K562 (cell line): ENCODE data around the gene IFT81. TPM values are rescaled to one million over a fixed set of nuclear protein-coding genes. Genes with fewer than 3 reads are reported as not detected.

Source experiments
- BCOR ChIP-seq: fragments of 450-650 bp; IDR thresholded peaks from 2 replicates; pipeline ENCODE4 v1.6.1; 2016
- CHCHD3 ChIP-seq: fragments of 250-450 bp; sonication (Bioruptor Pico); IDR thresholded peaks from 2 replicates; pipeline ENCODE4 v2.1.2; 2022; ENCODE audit warnings: mild to moderate bottlenecking
- CTCF ChIP-seq, 3 experiments: IDR thresholded peaks in 2 of 3; conservative IDR thresholded peaks in 1 of 3; 2 replicates each; pipeline ENCODE4 v1.5.1; 2011 to 2012; ENCODE audit warnings: low read length in 3 of 3, mild to moderate bottlenecking in 3 of 3, control low read depth in 2 of 3, improper control_type of control experiment in 1 of 3, inconsistent platforms in 1 of 3, low read depth in 1 of 3, mixed read lengths in 1 of 3, moderate library complexity in 1 of 3; ENCODE audit not compliant: insufficient read depth in 2 of 3
- DNMT1 ChIP-seq: fragments of 450-650 bp; IDR thresholded peaks from 2 replicates; pipeline ENCODE4 v1.6.1; 2016; ENCODE audit warnings: antibody characterized with exemption, mild to moderate bottlenecking
- EP400 ChIP-seq: fragments of 450-650 bp; IDR thresholded peaks from 2 replicates; pipeline ENCODE4 v1.6.1; 2017; ENCODE audit warnings: antibody characterized with exemption, mild to moderate bottlenecking, moderate library complexity
- FOXK2 ChIP-seq, 2 experiments: fragments of 450-650 bp; IDR thresholded peaks in 1 of 2; conservative IDR thresholded peaks in 1 of 2; 2 replicates each; pipeline ENCODE4 v1.6.1; 2016; ENCODE audit warnings: low read depth in 2 of 2, mild to moderate bottlenecking in 1 of 2
- GATAD2A ChIP-seq: fragments of 450-650 bp; IDR thresholded peaks from 2 replicates; pipeline ENCODE4 v1.6.1; 2017
- LEF1 ChIP-seq: fragments of 450-650 bp; IDR thresholded peaks from 2 replicates; pipeline ENCODE4 v1.6.1; 2016; ENCODE audit warnings: mild to moderate bottlenecking
- MAFG ChIP-seq: fragments of 450-650 bp; conservative IDR thresholded peaks from 2 replicates; pipeline ENCODE4 v1.6.1; 2016; ENCODE audit warnings: missing genetic modification characterization, missing compliant biosample characterization
- MYBL2 ChIP-seq, 2 experiments: fragments of 450-650 bp in 1 of 2; sonication (generic) in 1 of 2; formaldehyde crosslinking in 1 of 2; IDR thresholded peaks; 2 replicates each; pipeline versions ENCODE4 v1.6.1 to v1.8.1; 2017 to 2022; ENCODE audit warnings: borderline replicate concordance in 1 of 2, inconsistent platforms in 1 of 2, low read depth in 1 of 2, mild to moderate bottlenecking in 1 of 2, missing genetic modification reagents in 1 of 2, moderate library complexity in 1 of 2
- RBM17 ChIP-seq: fragments of 200-400 bp; formaldehyde crosslinking; IDR thresholded peaks from 2 replicates; pipeline ENCODE4 v1.6.1; 2017; ENCODE audit warnings: low read depth, mild to moderate bottlenecking, low read length, borderline replicate concordance
- SFPQ ChIP-seq: fragments of 200-400 bp; formaldehyde crosslinking; IDR thresholded peaks from 2 replicates; pipeline ENCODE4 v1.6.1; 2017; ENCODE audit warnings: mild to moderate bottlenecking, low read depth, low read length, moderate library complexity
- SMAD4 ChIP-seq: fragments of 250-450 bp; sonication (Bioruptor Pico); conservative IDR thresholded peaks from 2 replicates; pipeline ENCODE4 v1.8.0; 2021; ENCODE audit warnings: inconsistent platforms, mild to moderate bottlenecking, moderate library complexity
- SRF ChIP-seq, 2 experiments: fragments of 250-450, 450-650 bp in 1 of 2; sonication (Bioruptor Pico) in 1 of 2; sonication (generic) in 1 of 2; formaldehyde crosslinking; IDR thresholded peaks; 2 replicates each; pipeline versions ENCODE4 v1.5.0 to v1.5.1; 2020 to 2022; ENCODE audit warnings: mild to moderate bottlenecking in 1 of 2, missing genetic modification reagents in 1 of 2
- TEAD1 ChIP-seq, 2 experiments: fragments of 450-650 bp in 1 of 2; sonication (generic) in 1 of 2; formaldehyde crosslinking; IDR thresholded peaks; 2 replicates each; pipeline versions ENCODE4 v1.4.0 to v1.8.0; 2020 to 2022; ENCODE audit warnings: mild to moderate bottlenecking in 2 of 2, missing genetic modification reagents in 1 of 2
- THRB ChIP-seq: fragments of 450-650 bp; formaldehyde crosslinking; conservative IDR thresholded peaks from 2 replicates; pipeline ENCODE4 v1.4.0; 2022; ENCODE audit warnings: mild to moderate bottlenecking, missing genetic modification characterization
- TSC22D4 ChIP-seq: fragments of 450-650 bp; IDR thresholded peaks from 2 replicates; pipeline ENCODE4 v1.6.1; 2016; ENCODE audit warnings: missing genetic modification characterization, missing biosample characterization, control low read depth
- USF2 ChIP-seq: sonication (generic); formaldehyde crosslinking; IDR thresholded peaks from 2 replicates; pipeline ENCODE4 v1.5.0; 2020; ENCODE audit warnings: missing genetic modification reagents
- ZC3H4 ChIP-seq: sonication (generic); formaldehyde crosslinking; IDR thresholded peaks from 2 replicates; pipeline ENCODE4 v1.9.0; 2021; ENCODE audit warnings: missing genetic modification reagents, borderline replicate concordance
- ZNF644 ChIP-seq: fragments of 200-800 bp; sonication (Bioruptor generic); IDR thresholded peaks from 2 replicates; pipeline ENCODE4 v1.6.1; 2016; ENCODE audit warnings: low read depth, missing genetic modification characterization, missing compliant biosample characterization
- polyA plus RNA-seq, 8 experiments: library from polyadenylated mRNA; depleted of rRNA in 4 of 8; stranded (reverse) in 5 of 8; unstranded in 3 of 8; fragments of >200 nt; fragmentation: Nextera tagmentation in 2 of 8; fragmentation: Illumina TruSeq in 1 of 8; extraction: Ambion mirVana in 2 of 8; extraction: Trizol in 1 of 8; gene quantifications; 2 replicates each; pipeline versions ENCODE4 v1.2.1 to v1.2.3, GENCODE V29; 2011 to 2014; ENCODE audit warnings: inconsistent platforms in 1 of 8, missing spikeins in 1 of 8
- total RNA-seq, 7 experiments: library from RNA; depleted of rRNA in 6 of 7; stranded (reverse); fragments of >200 nt in 6 of 7; fragmentation: Illumina TruSeq in 2 of 7; extraction: Trizol in 2 of 7; gene quantifications; 2 replicates each; pipeline versions ENCODE4 v1.2.1 to v1.2.3, GENCODE V29; 2011 to 2021; ENCODE audit warnings: low replicate concordance in 1 of 7

Gene IFT81
- total and polyA plus RNA-seq, 9 of the 15 experiments (the other 6 are each of a cell fraction or from before 2014, with no cell fraction given), result 2.8 to 11.9 (median 7.9) TPM

- TF ChIP-seq SRF (CRISPR knock-in tag; IDR thresholded peaks at IDR 0.05) (peak; percentile 94 to 97), THRB (peak; percentile 78; the same call in 1 of the 2 replicates), TSC22D4 (tag) (no peak), SFPQ (no peak), RBM17 (no peak), TEAD1 (CRISPR knock-in tag; IDR thresholded peaks at IDR 0.05) (0 out of 4 replicates have a peak, but pooled peaks of 1 of the 2 experiments have one; percentile 29), CTCF (IDR thresholded peaks at IDR 0.05 in 2 of 3, conservative IDR thresholded peaks at IDR 0.05 in 1 of 3; ENCODE audit: insufficient read depth in 2 of 3, low read depth in 1 of 3, low read length in 3 of 3) (no peak), MAFG (no peak), SMAD4 (peak; percentile 39; the same call in 1 of the 2 replicates), ZC3H4 (CRISPR knock-in tag) (no peak), DNMT1 (no peak), EP400 (0 out of 2 replicates have a peak, but pooled peaks have one; percentile 15), FOXK2 (conservative IDR thresholded peaks at IDR 0.05 in 1 of 2, IDR thresholded peaks at IDR 0.05 in 1 of 2; ENCODE audit: low read depth in 2 of 2) (0 out of 4 replicates have a peak, but pooled peaks of 1 of the 2 experiments have one; percentile 45), ZNF644 (tag) (peak; percentile 58; the same call in 1 of the 2 replicates), MYBL2 (IDR thresholded peaks at IDR 0.05; ENCODE audit: low read depth) (no peak), MYBL2 (CRISPR knock-in tag; IDR thresholded peaks at IDR 0.05; ENCODE audit: borderline replicate concordance) (no peak), GATAD2A (no peak), USF2 (CRISPR knock-in tag) (no peak), CHCHD3 (CRISPR knock-in tag) (no peak), LEF1 (no peak), BCOR (no peak)
Observed at GRCh38 chr12:110109037-110109836, 14.9 kb upstream of the IFT81 start (continued).
